AG10803 (cell line): ENCODE measurements around the gene MRPL53.

Source experiments
- DNase-seq: peaks from one replicate; pipeline ENCODE4 v3.0.0; 2010; ENCODE audit warnings: low read depth
- H3K4me3 ChIP-seq: 2 replicates; pipeline ENCODE4 v1.5.1; 2011; ENCODE audit warnings: mild to moderate bottlenecking, low read length, control low read depth
- CTCF ChIP-seq: conservative IDR thresholded peaks from 2 replicates; pipeline ENCODE4 v1.5.1; 2011; ENCODE audit warnings: mild to moderate bottlenecking, low read length, control low read depth, inconsistent platforms

The MRPL53 gene

GRCh38 chr2:74472086-74472944 lies at the start of gene MRPL53:
TSS of gene MRPL53 (minus strand) at chr2:74472680. CDS start at chr2:74472660, 20 bp downstream.
- peak; percentile 93 for DNase-seq
- TF ChIP-seq CTCF = no peak
- peak within 1 kb of the TSS; percentile 95 for H3K4me3 ChIP-seq

GRCh38 chr2:74516650-74517049 lies 44.2 kb upstream of the MRPL53 start:
- no peak overlapping the region for H3K4me3 ChIP-seq
- no peak for TF ChIP-seq CTCF
- no peak for DNase-seq

- no peak for TF ChIP-seq CTCF
- DNase-seq = peak; percentile 37
- H3K4me3 ChIP-seq = no peak overlapping the region
Observed at GRCh38 chr2:74515981-74516633, 43.6 kb upstream of the MRPL53 start.

- TF ChIP-seq CTCF = no peak
- H3K4me3 ChIP-seq = no peak overlapping the region
- DNase-seq = no peak
Observed at GRCh38 chr2:74515271-74515980, 42.9 kb upstream of the MRPL53 start.

GRCh38 chr2:74514368-74515270 lies 42.1 kb upstream of the MRPL53 start, which contains the start of gene TLX2:
TSS of gene TLX2 (plus strand) at chr2:74514450. CDS start at chr2:74514807, 357 bp downstream.
- no peak within 1 kb of the TSS for H3K4me3 ChIP-seq
- no peak for TF ChIP-seq CTCF
- no peak for DNase-seq

GRCh38 chr2:74513605-74514367 lies 41.3 kb upstream of the MRPL53 start:
- no peak overlapping the region for H3K4me3 ChIP-seq
- DNase-seq = no peak
- no peak for TF ChIP-seq CTCF
